ENCODE data around the gene AUH.

Gene AUH

GRCh38 chr9:91282292-91282691 is 79.4 kb downstream of the AUH start:
- Histone ChIP-seq H3K36me3 (ENCODE audit: insufficient read depth, low read depth, low read length) (no peaks in the 10 kb centered on the region), H3K27me3 (ENCODE audit: insufficient read depth, low read length) (no peaks in the 10 kb centered on the region), H3K27ac (ENCODE audit: low read length) (no peak overlapping the region), H3K4me1 (ENCODE audit: insufficient read depth, low read length) (peaks cover 5% of the 10 kb centered on the region; the same call in 1 of the 2 replicates), H3K9me3 (ENCODE audit: insufficient read depth, low read depth, low read length) (no peaks in the 10 kb centered on the region), H3K4me3 (ENCODE audit: low read length) (no peak overlapping the region), H3K9ac (ENCODE audit: low read depth, low read length) (no peak overlapping the region)

GRCh38 chr9:91279296-91280204 is 82.2 kb downstream of the AUH start:
- H3K27me3 ChIP-seq (ENCODE audit: insufficient read depth, low read length): no peaks in the 10 kb centered on the region
- no peak overlapping the region for H3K4me3 ChIP-seq (ENCODE audit: low read length)
- H3K36me3 ChIP-seq (ENCODE audit: insufficient read depth, low read depth, low read length): no peaks in the 10 kb centered on the region
- H3K9ac ChIP-seq (ENCODE audit: low read depth, low read length): no peak overlapping the region
- H3K27ac ChIP-seq (ENCODE audit: low read length): no peak overlapping the region
- peaks cover 5% of the 10 kb centered on the region; the same call in 1 of the 2 replicates for H3K4me1 ChIP-seq (ENCODE audit: insufficient read depth, low read length)
- no peaks in the 10 kb centered on the region for H3K9me3 ChIP-seq (ENCODE audit: insufficient read depth, low read depth, low read length)

GRCh38 chr9:91276513-91276912 is 85.2 kb downstream of the AUH start:
- no peak overlapping the region for H3K9ac ChIP-seq (ENCODE audit: low read depth, low read length)
- no peaks in the 10 kb centered on the region for H3K36me3 ChIP-seq (ENCODE audit: insufficient read depth, low read depth, low read length)

GRCh38 chr9:91275655-91276054 is 86.1 kb downstream of the AUH start:
- H3K4me3 ChIP-seq (ENCODE audit: low read length): no peak overlapping the region
- H3K27ac ChIP-seq (ENCODE audit: low read length): no peak overlapping the region

More at GRCh38 chr9:91276513-91276912, 85.2 kb downstream of the AUH start:
- Histone ChIP-seq H3K4me3 (ENCODE audit: low read length) (no peak overlapping the region), H3K27ac (ENCODE audit: low read length) (no peak overlapping the region), H3K9me3 (ENCODE audit: insufficient read depth, low read depth, low read length) (no peaks in the 10 kb centered on the region), H3K27me3 (ENCODE audit: insufficient read depth, low read length) (no peaks in the 10 kb centered on the region), H3K4me1 (ENCODE audit: insufficient read depth, low read length) (peaks cover 5% of the 10 kb centered on the region; the same call in 1 of the 2 replicates)

DNA sequence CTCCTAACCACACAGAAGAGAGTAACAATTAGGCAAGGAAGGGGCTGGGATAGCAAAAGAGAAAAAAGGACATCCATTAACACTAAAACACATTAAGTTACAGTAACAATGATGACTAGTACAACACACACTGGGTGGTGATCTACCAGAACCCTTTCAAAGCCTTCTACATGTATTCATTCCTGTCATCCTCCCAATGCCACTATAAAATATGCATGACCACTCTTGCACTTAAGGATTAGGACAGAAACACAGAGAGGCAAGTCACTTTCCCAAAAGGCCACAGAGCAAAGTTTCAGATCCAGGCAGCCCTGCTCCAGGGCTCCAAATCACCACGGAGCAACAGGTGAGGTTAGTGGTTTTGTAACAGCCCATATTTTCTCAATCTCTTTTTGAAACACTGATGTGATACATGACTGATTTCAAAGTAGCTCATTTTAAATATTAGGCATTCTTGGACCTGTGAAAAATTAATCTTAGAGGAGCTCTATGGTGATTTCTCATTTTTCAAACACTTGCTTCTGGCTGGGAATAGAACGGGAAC is 86.7 kb downstream of the AUH start:
- no peak overlapping the region for H3K27ac ChIP-seq (ENCODE audit: low read length)
- H3K9me3 ChIP-seq (ENCODE audit: insufficient read depth, low read depth, low read length): no peaks in the 10 kb centered on the region
- peaks cover 5% of the 10 kb centered on the region; the same call in 1 of the 2 replicates for H3K4me1 ChIP-seq (ENCODE audit: insufficient read depth, low read length)
- H3K9ac ChIP-seq (ENCODE audit: low read depth, low read length): no peak overlapping the region
- no peak overlapping the region for H3K4me3 ChIP-seq (ENCODE audit: low read length)
- no peaks in the 10 kb centered on the region for H3K27me3 ChIP-seq (ENCODE audit: insufficient read depth, low read length)
- H3K36me3 ChIP-seq (ENCODE audit: insufficient read depth, low read depth, low read length): no peaks in the 10 kb centered on the region

More at GRCh38 chr9:91275655-91276054, 86.1 kb downstream of the AUH start:
- Histone ChIP-seq H3K27me3 (ENCODE audit: insufficient read depth, low read length) (no peaks in the 10 kb centered on the region), H3K9me3 (ENCODE audit: insufficient read depth, low read depth, low read length) (no peaks in the 10 kb centered on the region), H3K36me3 (ENCODE audit: insufficient read depth, low read depth, low read length) (no peaks in the 10 kb centered on the region), H3K4me1 (ENCODE audit: insufficient read depth, low read length) (peaks cover 5% of the 10 kb centered on the region; the same call in 1 of the 2 replicates), H3K9ac (ENCODE audit: low read depth, low read length) (no peak overlapping the region)

DNA sequence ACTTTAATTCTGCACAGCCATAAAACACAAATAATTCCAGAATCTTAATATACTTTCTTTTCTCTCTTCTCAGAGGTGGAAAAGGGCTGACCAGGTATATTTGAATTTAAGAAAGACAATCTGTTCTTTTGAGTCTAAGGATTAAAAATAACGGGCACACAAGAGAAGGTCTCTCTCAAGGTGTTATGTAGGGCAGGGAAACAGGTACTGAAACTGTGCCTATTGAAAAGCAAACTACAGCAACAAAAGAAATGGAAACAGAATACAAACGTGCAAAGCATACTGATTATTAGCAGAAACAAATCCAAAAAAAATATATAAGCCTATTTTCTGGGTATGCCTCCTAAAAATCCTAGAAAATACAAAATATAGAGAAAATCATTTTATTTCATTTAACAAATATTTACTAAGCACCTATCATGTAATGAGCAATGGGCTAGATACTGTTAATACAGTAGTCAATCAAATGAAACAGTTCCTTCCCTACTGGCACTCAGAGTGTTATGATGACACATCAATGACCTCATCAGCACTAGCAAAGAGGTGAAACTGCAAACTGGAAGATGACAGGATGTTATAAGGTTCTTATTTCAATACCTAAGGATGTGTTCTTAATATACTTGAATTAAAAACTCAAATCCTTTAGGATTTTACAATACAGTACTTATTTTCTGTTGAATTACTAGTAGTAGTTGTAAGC is 87.7 kb downstream of the AUH start:
- Histone ChIP-seq H3K4me3 (ENCODE audit: low read length) (no peak overlapping the region), H3K9ac (ENCODE audit: low read depth, low read length) (no peak overlapping the region), H3K27me3 (ENCODE audit: insufficient read depth, low read length) (no peaks in the 10 kb centered on the region), H3K4me1 (ENCODE audit: insufficient read depth, low read length) (no peaks in the 10 kb centered on the region; the same call in 1 of the 2 replicates), H3K9me3 (ENCODE audit: insufficient read depth, low read depth, low read length) (no peaks in the 10 kb centered on the region), H3K36me3 (ENCODE audit: insufficient read depth, low read depth, low read length) (no peaks in the 10 kb centered on the region), H3K27ac (ENCODE audit: low read length) (no peak overlapping the region)

DNA sequence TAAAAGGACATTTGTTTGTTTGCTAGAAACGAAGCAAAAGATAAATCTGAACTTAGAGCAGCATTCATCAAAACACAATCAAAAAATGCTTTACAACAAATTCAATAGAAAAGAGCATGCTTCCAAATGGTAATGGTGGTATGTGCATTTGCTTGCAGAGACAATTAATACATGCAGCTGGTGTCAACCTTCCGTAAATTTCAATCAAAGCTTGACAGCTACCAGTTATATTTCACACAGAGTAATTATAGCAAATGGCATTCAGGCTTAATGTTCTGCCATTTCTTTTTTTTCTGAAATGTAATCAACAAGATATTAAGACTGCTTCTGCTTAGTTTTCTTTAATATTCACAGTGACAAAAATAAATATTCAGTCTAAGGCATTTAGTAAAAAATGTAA is 90.6 kb downstream of the AUH start:
- no peaks in the 10 kb centered on the region for H3K9me3 ChIP-seq (ENCODE audit: insufficient read depth, low read depth, low read length)
- H3K4me3 ChIP-seq (ENCODE audit: low read length): no peak overlapping the region
- no peak overlapping the region for H3K9ac ChIP-seq (ENCODE audit: low read depth, low read length)
- no peaks in the 10 kb centered on the region; the same call in 1 of the 2 replicates for H3K4me1 ChIP-seq (ENCODE audit: insufficient read depth, low read length)
- H3K36me3 ChIP-seq (ENCODE audit: insufficient read depth, low read depth, low read length): no peaks in the 10 kb centered on the region
- no peak overlapping the region for H3K27ac ChIP-seq (ENCODE audit: low read length)
- no peaks in the 10 kb centered on the region for H3K27me3 ChIP-seq (ENCODE audit: insufficient read depth, low read length)

DNA sequence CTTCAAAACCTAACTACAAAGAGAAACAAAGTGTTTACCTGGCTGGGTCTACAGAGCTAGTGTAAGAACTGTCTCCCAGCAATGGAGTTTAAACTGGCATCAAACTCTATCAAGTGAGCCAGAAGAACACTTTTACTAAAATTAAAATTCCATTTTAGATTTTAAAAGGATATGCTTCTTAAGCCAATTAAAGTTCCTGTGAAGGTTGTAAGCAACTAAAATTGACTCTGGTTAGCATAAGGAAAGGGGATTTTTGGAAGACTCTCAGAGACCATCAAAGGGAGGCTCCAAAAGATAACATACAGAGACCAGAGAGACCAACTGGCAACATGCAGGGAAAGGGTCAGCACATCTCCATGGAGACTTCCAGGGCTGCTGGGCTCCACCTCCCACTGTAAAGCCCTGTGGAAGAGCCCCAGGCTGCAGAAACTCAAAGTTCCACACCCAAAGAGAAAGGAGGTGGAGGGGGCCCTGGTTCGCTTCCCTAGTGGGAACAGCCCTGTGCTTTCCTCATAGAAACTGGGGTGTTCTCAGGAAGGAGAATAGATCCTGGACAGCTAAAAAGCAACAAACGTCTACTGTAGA is 91.7 kb downstream of the AUH start:
- no peaks in the 10 kb centered on the region for H3K27me3 ChIP-seq (ENCODE audit: insufficient read depth, low read length)
- H3K36me3 ChIP-seq (ENCODE audit: insufficient read depth, low read depth, low read length): no peaks in the 10 kb centered on the region
- H3K4me3 ChIP-seq (ENCODE audit: low read length): no peak overlapping the region
- no peak overlapping the region for H3K9ac ChIP-seq (ENCODE audit: low read depth, low read length)
- H3K4me1 ChIP-seq (ENCODE audit: insufficient read depth, low read length): no peaks in the 10 kb centered on the region; the same call in 1 of the 2 replicates
- no peak overlapping the region for H3K27ac ChIP-seq (ENCODE audit: low read length)
- H3K9me3 ChIP-seq (ENCODE audit: insufficient read depth, low read depth, low read length): no peaks in the 10 kb centered on the region

DNA sequence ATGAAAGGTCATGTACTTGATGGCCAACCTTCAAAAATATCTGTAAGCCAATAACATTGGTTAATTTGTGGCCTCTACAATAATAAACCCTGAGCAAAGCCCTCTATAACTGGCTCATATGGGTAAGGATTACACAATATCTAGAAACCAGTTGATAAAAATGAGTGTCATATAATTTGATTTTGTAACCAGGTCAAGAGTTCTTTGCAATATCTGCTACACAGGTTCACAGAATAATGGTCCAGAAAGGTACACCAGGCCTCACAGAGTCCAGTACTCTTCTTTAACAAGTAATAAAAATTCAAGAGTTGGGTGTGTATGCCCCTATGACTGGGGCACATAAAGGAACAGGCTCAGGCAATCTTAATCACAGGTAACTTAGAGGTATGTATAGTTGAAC is 95.3 kb downstream of the AUH start:
- H3K9me3 ChIP-seq (ENCODE audit: insufficient read depth, low read depth, low read length): no peaks in the 10 kb centered on the region
- no peaks in the 10 kb centered on the region for H3K36me3 ChIP-seq (ENCODE audit: insufficient read depth, low read depth, low read length)
- no peaks in the 10 kb centered on the region for H3K4me1 ChIP-seq (ENCODE audit: insufficient read depth, low read length)
- no peak overlapping the region for H3K9ac ChIP-seq (ENCODE audit: low read depth, low read length)
- no peak overlapping the region for H3K27ac ChIP-seq (ENCODE audit: low read length)
- H3K4me3 ChIP-seq (ENCODE audit: low read length): no peak overlapping the region
- H3K27me3 ChIP-seq (ENCODE audit: insufficient read depth, low read length): no peaks in the 10 kb centered on the region

DNA sequence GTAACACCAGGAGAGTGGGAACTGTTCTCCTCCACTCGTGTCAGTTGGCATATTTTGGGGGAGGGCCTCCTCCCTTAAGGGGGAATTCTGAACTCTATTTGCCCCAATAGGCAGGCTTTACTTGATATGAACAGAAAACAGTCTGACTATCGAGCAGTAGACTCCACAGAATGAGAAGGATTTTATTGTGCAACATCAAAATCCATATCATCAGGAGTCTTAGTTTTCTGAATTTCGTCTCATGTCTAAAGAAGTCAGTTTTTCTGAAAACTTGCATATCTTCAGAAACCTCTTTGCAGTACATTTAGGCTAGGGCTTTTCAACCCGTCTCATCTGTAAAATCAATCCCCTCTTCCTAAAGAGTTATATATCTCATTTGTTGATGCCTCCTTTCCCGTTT is 96.2 kb downstream of the AUH start:
- H3K4me3 ChIP-seq (ENCODE audit: low read length): no peak overlapping the region
- H3K27me3 ChIP-seq (ENCODE audit: insufficient read depth, low read length): no peaks in the 10 kb centered on the region
- H3K36me3 ChIP-seq (ENCODE audit: insufficient read depth, low read depth, low read length): no peaks in the 10 kb centered on the region
- no peak overlapping the region for H3K27ac ChIP-seq (ENCODE audit: low read length)
- no peaks in the 10 kb centered on the region for H3K4me1 ChIP-seq (ENCODE audit: insufficient read depth, low read length)
- H3K9ac ChIP-seq (ENCODE audit: low read depth, low read length): no peak overlapping the region
- H3K9me3 ChIP-seq (ENCODE audit: insufficient read depth, low read depth, low read length): no peaks in the 10 kb centered on the region

GRCh38 chr9:91261417-91261816 is 100.3 kb downstream of the AUH start:
- H3K4me3 ChIP-seq (ENCODE audit: low read length): no peak overlapping the region
- no peak overlapping the region for H3K9ac ChIP-seq (ENCODE audit: low read depth, low read length)
- no peaks in the 10 kb centered on the region for H3K27me3 ChIP-seq (ENCODE audit: insufficient read depth, low read length)
- H3K4me1 ChIP-seq (ENCODE audit: insufficient read depth, low read length): no peaks in the 10 kb centered on the region
- no peak overlapping the region for H3K27ac ChIP-seq (ENCODE audit: low read length)
- H3K9me3 ChIP-seq (ENCODE audit: insufficient read depth, low read depth, low read length): no peaks in the 10 kb centered on the region
- no peaks in the 10 kb centered on the region for H3K36me3 ChIP-seq (ENCODE audit: insufficient read depth, low read depth, low read length)
